Ammon's horn (tissue), 1 donor: ENCODE measurements around the gene MTF1.
"Not testable (repeated sequence)": the region's sequence is repeated elsewhere in the genome, so short reads cannot be mapped to it uniquely, and the experiment has no call there.

Experiments used
- DNase-seq: peaks from one replicate; pipeline ENCODE4 v3.0.0-alpha.2; 2016; ENCODE audit warnings: low spot score

Gene MTF1

GRCh38 chr1:37859507-37860345 is at the start of gene MTF1:
MTF1 (minus strand) TSS chr1:37859592; CDS start chr1:37857658, 1,934 bp downstream.
- DNase-seq, result peak; percentile 99

- not testable (repeated sequence) for DNase-seq
These were observed 49.1 kb upstream of the MTF1 start for GRCh38 chr1:37908531-37908930.

GRCh38 chr1:37907416-37908125 is 48.2 kb upstream of the MTF1 start:
- DNase-seq, result not testable (repeated sequence)

- DNase-seq, result not testable (repeated sequence)
These were observed 47.2 kb upstream of the MTF1 start for GRCh38 chr1:37906591-37906990.

- DNase-seq, result no peak
These were observed 46.3 kb upstream of the MTF1 start for GRCh38 chr1:37905727-37906126.

- DNase-seq, result not testable (repeated sequence)
These were observed 44.5 kb upstream of the MTF1 start for GRCh38 chr1:37903921-37904320.

GRCh38 chr1:37902983-37903382 is 43.6 kb upstream of the MTF1 start:
- DNase-seq, result no peak

- no peak for DNase-seq
These were observed 42.5 kb upstream of the MTF1 start for GRCh38 chr1:37901893-37902225.

GRCh38 chr1:37901191-37901892 is 42.0 kb upstream of the MTF1 start:
- no peak for DNase-seq

GRCh38 chr1:37897563-37897962 is 38.2 kb upstream of the MTF1 start:
- not testable (repeated sequence) for DNase-seq

GRCh38 chr1:37893673-37894072 is 34.3 kb upstream of the MTF1 start:
- DNase-seq, result no peak

- no peak for DNase-seq
These were observed 33.0 kb upstream of the MTF1 start for GRCh38 chr1:37892151-37893047.

GRCh38 chr1:37890378-37891014 is 31.1 kb upstream of the MTF1 start:
- DNase-seq, result no peak

GRCh38 chr1:37888022-37888700 is 28.8 kb upstream of the MTF1 start:
- DNase-seq, result no peak

- no peak for DNase-seq
These were observed 24.8 kb upstream of the MTF1 start for GRCh38 chr1:37884145-37884544.

- DNase-seq, result no peak
These were observed 24.3 kb upstream of the MTF1 start for GRCh38 chr1:37883671-37884070.

GRCh38 chr1:37879865-37880264 is 20.5 kb upstream of the MTF1 start:
- DNase-seq, result no peak

- no peak for DNase-seq
These were observed 18.7 kb upstream of the MTF1 start for GRCh38 chr1:37878071-37878470.

GRCh38 chr1:37875833-37876232 is 16.4 kb upstream of the MTF1 start:
- DNase-seq, result no peak

GRCh38 chr1:37872692-37873091 is 13.3 kb upstream of the MTF1 start:
- no peak for DNase-seq

- DNase-seq, result no peak
These were observed 9.1 kb upstream of the MTF1 start for GRCh38 chr1:37868466-37868865.
